ENCODE measurements around the gene GPI. TPM values are rescaled to one million over a fixed set of nuclear protein-coding genes. Genes with fewer than 3 reads are reported as not detected.

The GPI gene
- total RNA-seq, 1 experiment from 2014 or later = 370 TPM

DNA sequence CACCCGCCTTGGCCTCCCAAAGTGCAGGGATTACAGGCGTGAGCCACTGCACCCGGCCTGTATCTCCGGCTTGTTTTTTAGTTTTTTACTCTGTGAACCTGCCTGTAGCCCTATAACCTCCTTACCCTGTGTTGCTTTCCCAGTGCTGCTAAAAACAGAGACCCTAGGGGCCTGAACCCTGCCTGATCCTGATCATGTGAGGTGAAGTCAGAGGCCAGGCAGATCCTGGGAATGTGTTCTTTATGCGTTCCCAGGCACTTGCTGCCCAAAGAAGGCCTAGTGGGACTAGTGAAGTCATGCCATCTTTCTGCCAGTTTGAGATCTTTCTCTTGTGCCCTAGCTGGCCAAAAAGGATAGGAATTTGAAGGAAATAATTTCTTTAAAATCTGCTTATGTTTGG lies 67.8 kb downstream of the GPI start:
- no TSS peak for BruUV-seq (replicated peaks)
- no peak overlapping the region for H3K4me3 ChIP-seq (ENCODE audit: low read depth in 2 of 2, low read length in 2 of 2)
- intact Hi-C loops (cut with micrococcal nuclease; ENCODE audit: unreplicated experiment) (no loop called here), in situ Hi-C loops (cut with HindIII; ENCODE audit: low pct_unique_long_range_greater_than_20kb, low sequenced_read_pairs) (no loop called here)
- H3K27me3 ChIP-seq (ENCODE audit: control insufficient read depth, insufficient read depth, low read length) = no peaks in the 10 kb centered on the region
- H3K4me1 ChIP-seq (ENCODE audit: control insufficient read depth, insufficient read depth, low read length) = peaks cover 15% of the 10 kb centered on the region
- CTCF ChIA-PET = no interaction called here
- H3K9me3 ChIP-seq (ENCODE audit: control insufficient read depth, insufficient read depth, low read depth, low read length) = no peaks in the 10 kb centered on the region
- no peak for DNase-seq (ENCODE audit: low read depth, low spot score)
- no peak for ATAC-seq
- POLR2A ChIA-PET = no interaction called here
- peaks cover 45% of the 10 kb centered on the region for H3K36me3 ChIP-seq (ENCODE audit: control insufficient read depth, insufficient read depth, low read length)
- no peak for TF ChIP-seq TCF7L2 (IDR thresholded peaks at IDR 0.05; ENCODE audit: low read depth, low read length)
- TF ChIP-seq, protein P1, sequence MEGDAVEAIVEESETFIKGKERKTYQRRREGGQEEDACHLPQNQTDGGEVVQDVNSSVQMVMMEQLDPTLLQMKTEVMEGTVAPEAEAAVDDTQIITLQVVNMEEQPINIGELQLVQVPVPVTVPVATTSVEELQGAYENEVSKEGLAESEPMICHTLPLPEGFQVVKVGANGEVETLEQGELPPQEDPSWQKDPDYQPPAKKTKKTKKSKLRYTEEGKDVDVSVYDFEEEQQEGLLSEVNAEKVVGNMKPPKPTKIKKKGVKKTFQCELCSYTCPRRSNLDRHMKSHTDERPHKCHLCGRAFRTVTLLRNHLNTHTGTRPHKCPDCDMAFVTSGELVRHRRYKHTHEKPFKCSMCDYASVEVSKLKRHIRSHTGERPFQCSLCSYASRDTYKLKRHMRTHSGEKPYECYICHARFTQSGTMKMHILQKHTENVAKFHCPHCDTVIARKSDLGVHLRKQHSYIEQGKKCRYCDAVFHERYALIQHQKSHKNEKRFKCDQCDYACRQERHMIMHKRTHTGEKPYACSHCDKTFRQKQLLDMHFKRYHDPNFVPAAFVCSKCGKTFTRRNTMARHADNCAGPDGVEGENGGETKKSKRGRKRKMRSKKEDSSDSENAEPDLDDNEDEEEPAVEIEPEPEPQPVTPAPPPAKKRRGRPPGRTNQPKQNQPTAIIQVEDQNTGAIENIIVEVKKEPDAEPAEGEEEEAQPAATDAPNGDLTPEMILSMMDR (IDR thresholded peaks at IDR 0.05) = no peak
- TF ChIP-seq SIN3A (IDR thresholded peaks at IDR 0.05; ENCODE audit: borderline replicate concordance, insufficient read depth, low read depth, low read length) = no peak
- no peak for TF ChIP-seq POLR2AphosphoS5 (IDR thresholded peaks at IDR 0.05; ENCODE audit: low read depth, low read length)
- TF ChIP-seq, protein P2, sequence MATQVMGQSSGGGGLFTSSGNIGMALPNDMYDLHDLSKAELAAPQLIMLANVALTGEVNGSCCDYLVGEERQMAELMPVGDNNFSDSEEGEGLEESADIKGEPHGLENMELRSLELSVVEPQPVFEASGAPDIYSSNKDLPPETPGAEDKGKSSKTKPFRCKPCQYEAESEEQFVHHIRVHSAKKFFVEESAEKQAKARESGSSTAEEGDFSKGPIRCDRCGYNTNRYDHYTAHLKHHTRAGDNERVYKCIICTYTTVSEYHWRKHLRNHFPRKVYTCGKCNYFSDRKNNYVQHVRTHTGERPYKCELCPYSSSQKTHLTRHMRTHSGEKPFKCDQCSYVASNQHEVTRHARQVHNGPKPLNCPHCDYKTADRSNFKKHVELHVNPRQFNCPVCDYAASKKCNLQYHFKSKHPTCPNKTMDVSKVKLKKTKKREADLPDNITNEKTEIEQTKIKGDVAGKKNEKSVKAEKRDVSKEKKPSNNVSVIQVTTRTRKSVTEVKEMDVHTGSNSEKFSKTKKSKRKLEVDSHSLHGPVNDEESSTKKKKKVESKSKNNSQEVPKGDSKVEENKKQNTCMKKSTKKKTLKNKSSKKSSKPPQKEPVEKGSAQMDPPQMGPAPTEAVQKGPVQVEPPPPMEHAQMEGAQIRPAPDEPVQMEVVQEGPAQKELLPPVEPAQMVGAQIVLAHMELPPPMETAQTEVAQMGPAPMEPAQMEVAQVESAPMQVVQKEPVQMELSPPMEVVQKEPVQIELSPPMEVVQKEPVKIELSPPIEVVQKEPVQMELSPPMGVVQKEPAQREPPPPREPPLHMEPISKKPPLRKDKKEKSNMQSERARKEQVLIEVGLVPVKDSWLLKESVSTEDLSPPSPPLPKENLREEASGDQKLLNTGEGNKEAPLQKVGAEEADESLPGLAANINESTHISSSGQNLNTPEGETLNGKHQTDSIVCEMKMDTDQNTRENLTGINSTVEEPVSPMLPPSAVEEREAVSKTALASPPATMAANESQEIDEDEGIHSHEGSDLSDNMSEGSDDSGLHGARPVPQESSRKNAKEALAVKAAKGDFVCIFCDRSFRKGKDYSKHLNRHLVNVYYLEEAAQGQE (IDR thresholded peaks at IDR 0.05; ENCODE audit: insufficient read depth in 1 of 2, low read depth in 2 of 2, low read length in 1 of 2) = no peak
- peak overlapping the region; percentile 36; the same call in 1 of the 2 replicates for H3K27ac ChIP-seq (ENCODE audit: low read length)

DNA sequence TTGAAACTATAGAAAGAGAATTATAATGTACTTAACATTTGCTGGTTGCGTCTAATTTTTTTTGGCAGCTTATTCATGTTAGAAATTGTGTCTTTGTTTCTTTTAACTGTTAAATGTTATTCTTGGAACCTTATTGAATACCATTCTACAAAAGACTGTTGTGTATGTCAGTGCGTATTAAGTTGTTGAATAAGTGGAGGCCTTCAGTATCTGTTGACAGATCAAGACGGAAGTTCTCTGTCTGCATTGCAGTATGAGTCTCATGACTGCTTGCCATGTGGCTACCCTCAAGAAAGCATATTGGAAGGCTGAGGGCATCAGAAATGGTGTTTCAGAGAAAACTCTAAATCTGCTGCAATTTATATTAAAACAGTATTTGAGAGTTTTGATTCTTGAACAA lies 71.7 kb downstream of the GPI start:
- H3K9me3 ChIP-seq (ENCODE audit: control insufficient read depth, insufficient read depth, low read depth, low read length) = no peaks in the 10 kb centered on the region
- DNase-seq (ENCODE audit: low read depth, low spot score) (no peak), ATAC-seq (no peak)
- peaks cover 1% of the 10 kb centered on the region for H3K4me1 ChIP-seq (ENCODE audit: control insufficient read depth, insufficient read depth, low read length)
- peaks cover 47% of the 10 kb centered on the region for H3K36me3 ChIP-seq (ENCODE audit: control insufficient read depth, insufficient read depth, low read length)
- BruUV-seq (replicated peaks) = no TSS peak
- CTCF ChIA-PET = no interaction called here
- H3K4me3 ChIP-seq (ENCODE audit: low read depth in 2 of 2, low read length in 2 of 2) = no peak overlapping the region
- in situ Hi-C loops (cut with HindIII; ENCODE audit: low pct_unique_long_range_greater_than_20kb, low sequenced_read_pairs) (no loop called here), intact Hi-C loops (cut with micrococcal nuclease; ENCODE audit: unreplicated experiment) (no loop called here)
- TF ChIP-seq, protein P2 (IDR thresholded peaks at IDR 0.05; ENCODE audit: insufficient read depth in 1 of 2, low read depth in 2 of 2, low read length in 1 of 2) = no peak
- TF ChIP-seq POLR2AphosphoS5 (IDR thresholded peaks at IDR 0.05; ENCODE audit: low read depth, low read length) (no peak), TCF7L2 (IDR thresholded peaks at IDR 0.05; ENCODE audit: low read depth, low read length) (no peak), SIN3A (IDR thresholded peaks at IDR 0.05; ENCODE audit: borderline replicate concordance, insufficient read depth, low read depth, low read length) (no peak)
- TF ChIP-seq, protein P1 (IDR thresholded peaks at IDR 0.05) = no peak
- H3K27ac ChIP-seq (ENCODE audit: low read length) = no peak overlapping the region
- no peaks in the 10 kb centered on the region for H3K27me3 ChIP-seq (ENCODE audit: control insufficient read depth, insufficient read depth, low read length)
- POLR2A ChIA-PET = no interaction called here

Data from Panc1 (cell line).